ENCODE data around the gene IL31. TPM values are rescaled to one million over a fixed set of nuclear protein-coding genes. Genes with fewer than 3 reads are reported as not detected.

Gene IL31
- total RNA-seq, 1 experiment from 2014 or later, result not detected

GRCh38 chr12:122206976-122207375, 33.0 kb upstream of the IL31 start:
- peaks cover 13% of the 10 kb centered on the region for H3K36me3 ChIP-seq (ENCODE audit: control insufficient read depth, insufficient read depth, low read length)
- no peak overlapping the region for H3K27ac ChIP-seq (ENCODE audit: low read length)
- in situ Hi-C loops (cut with HindIII; ENCODE audit: low pct_unique_long_range_greater_than_20kb, low sequenced_read_pairs), result no loop called here

GRCh38 chr12:122206111-122206881, 32.3 kb upstream of the IL31 start:
- H3K4me3 ChIP-seq (ENCODE audit: low read depth in 2 of 2, low read length in 2 of 2), result no peak overlapping the region
- DNase-seq (ENCODE audit: low read depth, low spot score) (no peak), ATAC-seq (peak; percentile 7; the same call in 1 of the 2 replicates)
- ChIA-PET POLR2A (no interaction called here), CTCF (interaction anchor here (0.6 kb wide), 1 partner anchor 62 kb away, joined by 5 read pairs; no protein-coding TSS in a partner anchor)
- H3K36me3 ChIP-seq (ENCODE audit: control insufficient read depth, insufficient read depth, low read length), result peaks cover 9% of the 10 kb centered on the region
- H3K4me1 ChIP-seq (ENCODE audit: control insufficient read depth, insufficient read depth, low read length), result peaks cover 16% of the 10 kb centered on the region
- no peak for TF ChIP-seq CTCF (IDR thresholded peaks at IDR 0.05)
- TF ChIP-seq POLR2AphosphoS5 (IDR thresholded peaks at IDR 0.05; ENCODE audit: low read depth, low read length), result peak; percentile 69; the same call in 1 of the 2 replicates
- TF ChIP-seq SIN3A (IDR thresholded peaks at IDR 0.05; ENCODE audit: borderline replicate concordance, insufficient read depth, low read depth, low read length), result 0 out of 2 replicates have a peak, but pooled peaks have one; percentile 45
- TF ChIP-seq TCF7L2 (IDR thresholded peaks at IDR 0.05; ENCODE audit: low read depth, low read length), result no peak
- TF ChIP-seq REST (IDR thresholded peaks at IDR 0.05; ENCODE audit: insufficient read depth in 1 of 2, low read depth in 2 of 2, low read length in 1 of 2), result no peak
- intact Hi-C loops (cut with micrococcal nuclease; ENCODE audit: unreplicated experiment) (no loop called here), in situ Hi-C loops (cut with HindIII; ENCODE audit: low pct_unique_long_range_greater_than_20kb, low sequenced_read_pairs) (no loop called here)
- no TSS peak for BruUV-seq (replicated peaks)
- no peak overlapping the region for H3K27ac ChIP-seq (ENCODE audit: low read length)
- no peaks in the 10 kb centered on the region for H3K27me3 ChIP-seq (ENCODE audit: control insufficient read depth, insufficient read depth, low read length)
- H3K9me3 ChIP-seq (ENCODE audit: control insufficient read depth, insufficient read depth, low read depth, low read length), result no peaks in the 10 kb centered on the region

More at GRCh38 chr12:122206976-122207375, 33.0 kb upstream of the IL31 start:
- intact Hi-C loops (cut with micrococcal nuclease; ENCODE audit: unreplicated experiment), result no loop called here
- DNase-seq (ENCODE audit: low read depth, low spot score) (no peak), ATAC-seq (no peak)
- Histone ChIP-seq H3K4me1 (ENCODE audit: control insufficient read depth, insufficient read depth, low read length) (peaks cover 16% of the 10 kb centered on the region), H3K9me3 (ENCODE audit: control insufficient read depth, insufficient read depth, low read depth, low read length) (no peaks in the 10 kb centered on the region), H3K27me3 (ENCODE audit: control insufficient read depth, insufficient read depth, low read length) (no peaks in the 10 kb centered on the region), H3K4me3 (ENCODE audit: low read depth in 2 of 2, low read length in 2 of 2) (no peak overlapping the region)
- ChIA-PET CTCF (no interaction called here), POLR2A (no interaction called here)
- TF ChIP-seq REST (IDR thresholded peaks at IDR 0.05; ENCODE audit: insufficient read depth in 1 of 2, low read depth in 2 of 2, low read length in 1 of 2), result no peak
- no peak for TF ChIP-seq SIN3A (IDR thresholded peaks at IDR 0.05; ENCODE audit: borderline replicate concordance, insufficient read depth, low read depth, low read length)
- TF ChIP-seq POLR2AphosphoS5 (IDR thresholded peaks at IDR 0.05; ENCODE audit: low read depth, low read length), result no peak
- no peak for TF ChIP-seq TCF7L2 (IDR thresholded peaks at IDR 0.05; ENCODE audit: low read depth, low read length)
- TF ChIP-seq CTCF (IDR thresholded peaks at IDR 0.05), result no peak
- no TSS peak for BruUV-seq (replicated peaks)
